Stimulated activated CD8-positive, alpha-beta memory T cell treated with anti-CD3 and anti-CD28 coated beads, Interleukin-7, amount 100 ng/mL, for 1 hour (primary cell): ENCODE measurements around the gene CCDC167.

Source experiments
- DNase-seq, 2 donors: peaks; one replicate each; pipeline ENCODE4 v3.0.0-alpha.2; 2020; ENCODE audit warnings: low read depth in 2 of 2

CCDC167 gene

GRCh38 chr6:37499433-37500293 lies at the start of gene CCDC167:
Gene CCDC167 (minus strand): TSS chr6:37499893. CDS start chr6:37499863, 30 bp downstream.
- DNase-seq: peak; percentile 88 to 92

- DNase-seq: no peak
Observed at GRCh38 chr6:37549154-37549553, 49.5 kb upstream of the CCDC167 start.

GRCh38 chr6:37548067-37548674 lies 48.5 kb upstream of the CCDC167 start:
- no peak for DNase-seq

GRCh38 chr6:37547564-37548061 lies 47.9 kb upstream of the CCDC167 start:
- DNase-seq: no peak

GRCh38 chr6:37546141-37546871 lies 46.6 kb upstream of the CCDC167 start:
- no peak for DNase-seq

GRCh38 chr6:37544530-37544929 lies 44.8 kb upstream of the CCDC167 start:
- no peak for DNase-seq

- no peak for DNase-seq
Observed at GRCh38 chr6:37543361-37543760, 43.7 kb upstream of the CCDC167 start.

GRCh38 chr6:37541346-37541745 lies 41.7 kb upstream of the CCDC167 start:
- DNase-seq: no peak

- no peak for DNase-seq
Observed at GRCh38 chr6:37540390-37540789, 40.7 kb upstream of the CCDC167 start.

- DNase-seq: no peak
Observed at GRCh38 chr6:37540029-37540352, 40.3 kb upstream of the CCDC167 start.

GRCh38 chr6:37539171-37540028 lies 39.7 kb upstream of the CCDC167 start:
- no peak for DNase-seq

GRCh38 chr6:37538107-37538506 lies 38.4 kb upstream of the CCDC167 start:
- no peak for DNase-seq

GRCh38 chr6:37537548-37537947 lies 37.9 kb upstream of the CCDC167 start:
- no peak for DNase-seq

GRCh38 chr6:37536491-37537190 lies 36.9 kb upstream of the CCDC167 start:
- DNase-seq: no peak

- no peak for DNase-seq
Observed at GRCh38 chr6:37535759-37536490, 36.2 kb upstream of the CCDC167 start.

- DNase-seq: no peak
Observed at GRCh38 chr6:37535428-37535758, 35.7 kb upstream of the CCDC167 start.

GRCh38 chr6:37534893-37535292 lies 35.2 kb upstream of the CCDC167 start:
- DNase-seq: no peak

- no peak for DNase-seq
Observed at GRCh38 chr6:37532122-37532521, 32.4 kb upstream of the CCDC167 start.

- DNase-seq: no peak
Observed at GRCh38 chr6:37531437-37532036, 31.8 kb upstream of the CCDC167 start.

GRCh38 chr6:37531026-37531425 lies 31.3 kb upstream of the CCDC167 start:
- DNase-seq: no peak
